ENCODE data around the gene OR4A15.
A peak's percentile ranks its signal among the peaks of the same experiment; 100 is the strongest.

OR4A15 gene

DNA sequence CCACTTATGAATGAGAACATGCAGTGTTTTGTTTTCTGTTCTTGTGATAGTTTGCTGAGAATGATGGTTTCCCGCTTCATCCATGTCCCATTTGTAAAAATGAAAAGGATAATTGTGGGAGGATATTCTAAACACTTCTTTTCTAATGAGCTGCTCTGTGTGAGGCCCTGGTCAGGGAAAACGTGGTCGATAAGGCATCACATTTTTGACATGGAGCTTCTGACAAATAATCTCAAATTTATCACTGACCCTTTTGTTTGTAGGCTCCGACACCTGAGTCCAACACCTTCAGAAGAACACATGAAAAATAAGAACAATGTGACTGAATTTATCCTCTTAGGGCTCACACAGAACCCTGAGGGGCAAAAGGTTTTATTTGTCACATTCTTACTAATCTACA, at the start of gene OR4A15:
TSS of gene OR4A15 (plus strand) at position 301 of the 400 bp plus-strand sequence. CDS start at position 301, 0 bp downstream.
- no peak for DNase-seq (ENCODE audit: low spot score)

DNA sequence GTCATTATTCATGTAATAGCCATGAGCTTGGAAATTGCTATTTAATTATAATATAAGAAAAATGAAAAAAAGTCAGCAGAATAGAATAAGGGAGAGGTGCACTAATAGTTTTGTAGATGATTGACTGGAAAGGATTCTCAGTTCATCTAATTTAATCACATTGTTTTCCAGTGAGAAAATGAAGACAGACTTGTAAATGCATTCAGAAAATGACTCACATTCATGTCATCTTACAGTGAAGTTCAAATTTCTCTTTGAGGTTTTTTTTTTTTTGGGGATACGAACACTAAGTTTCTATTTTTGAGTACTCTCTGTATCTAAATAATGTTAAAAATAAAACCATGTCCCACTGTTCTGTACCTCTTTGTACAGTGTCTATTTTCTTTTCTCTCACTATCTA, 43.3 kb upstream of the OR4A15 start:
- peak; percentile 24 for DNase-seq (ENCODE audit: low spot score)

DNA sequence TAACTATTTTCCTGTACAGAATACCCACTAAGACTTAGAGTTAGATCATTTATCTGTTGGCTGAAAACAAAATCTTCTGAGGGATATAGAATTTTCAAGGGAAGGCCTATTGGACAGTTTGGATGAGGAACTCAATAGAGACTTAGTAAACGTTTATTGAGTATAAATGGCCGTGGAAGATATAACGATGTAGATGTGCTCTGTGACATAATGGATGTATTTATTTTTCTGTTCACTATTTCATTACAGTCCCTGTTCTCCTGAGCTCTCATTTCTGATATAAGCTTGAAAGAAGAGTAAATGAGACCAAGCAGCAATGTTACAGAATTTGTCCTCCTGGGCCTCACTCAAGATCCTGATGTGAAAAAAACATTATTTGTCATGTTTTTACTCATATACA, 24.9 kb upstream of the OR4A15 start, which contains the start of gene OR4A16:
TSS of gene OR4A16 (plus strand) at position 301 of the 400 bp plus-strand sequence. CDS start at position 301, 0 bp downstream.
- no peak for DNase-seq (ENCODE audit: low spot score)

DNA sequence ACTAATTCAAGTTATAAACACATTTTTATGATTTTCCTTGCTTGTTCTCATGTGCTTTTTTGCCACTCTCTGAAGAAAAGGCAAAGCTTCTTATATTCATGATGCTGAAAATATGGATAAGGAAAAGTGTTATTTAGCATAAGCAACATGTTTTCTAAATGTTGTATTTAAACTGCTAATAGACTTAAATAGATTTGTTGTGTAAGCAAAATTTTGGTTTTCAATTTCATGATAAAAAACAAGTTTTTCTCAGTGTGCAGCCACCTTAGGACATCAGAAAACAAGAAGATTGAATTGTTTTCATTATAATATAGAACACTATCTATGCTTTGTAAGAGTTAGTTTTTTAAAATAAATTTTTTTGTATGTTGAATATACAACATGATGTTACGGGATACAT, 22.5 kb upstream of the OR4A15 start:
- no peak for DNase-seq (ENCODE audit: low spot score)

DNA sequence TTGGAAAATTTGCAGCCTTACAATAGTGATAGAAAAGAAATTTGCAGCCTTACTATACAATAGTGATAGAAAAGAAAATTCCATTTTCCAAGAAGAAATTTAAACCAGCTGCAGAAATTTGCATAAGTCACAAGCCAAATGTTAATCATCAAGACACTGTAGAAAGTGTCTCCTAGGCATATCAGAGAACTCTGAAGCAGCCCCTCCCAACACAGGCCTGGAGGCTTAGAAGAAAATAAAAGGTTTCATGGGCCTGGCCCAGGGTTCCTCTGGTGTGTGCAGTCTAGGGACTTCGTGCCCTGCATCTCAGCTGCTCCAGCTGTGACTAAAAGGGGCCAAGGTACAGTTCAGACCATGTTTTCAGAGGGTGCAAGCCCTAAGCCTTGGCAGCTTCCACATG, 18.7 kb upstream of the OR4A15 start:
- no peak for DNase-seq (ENCODE audit: low spot score)

DNA sequence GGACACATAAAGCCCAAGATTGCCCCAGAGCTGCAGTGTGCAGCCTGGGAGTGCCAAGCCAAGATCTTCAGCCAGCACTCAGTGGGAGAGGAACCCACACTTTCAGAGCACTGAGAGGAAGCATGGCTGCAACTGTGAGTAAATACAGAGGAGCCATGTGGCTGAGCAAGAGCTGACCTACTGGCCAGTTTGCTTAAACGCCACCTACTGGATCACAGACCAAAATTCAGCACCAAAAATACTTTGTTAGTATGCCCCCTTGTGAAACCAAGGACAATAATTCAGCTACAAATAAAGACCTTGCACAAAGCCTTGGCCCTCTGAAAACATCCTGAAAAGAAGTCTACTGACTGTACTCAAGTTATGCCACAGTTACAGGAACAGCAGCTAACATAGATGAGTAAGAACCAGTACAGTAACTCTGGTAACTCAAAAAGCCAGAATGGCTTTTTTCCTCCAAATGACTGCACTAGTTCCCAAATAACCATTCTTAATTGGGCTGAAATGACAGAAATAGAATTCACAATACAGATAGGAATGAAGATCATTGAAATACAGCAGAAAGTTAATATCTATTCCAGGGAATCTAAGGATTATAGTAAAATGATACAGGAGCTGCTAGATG, 10.1 kb upstream of the OR4A15 start:
- DNase-seq (ENCODE audit: low spot score), result peak; percentile 14

DNA sequence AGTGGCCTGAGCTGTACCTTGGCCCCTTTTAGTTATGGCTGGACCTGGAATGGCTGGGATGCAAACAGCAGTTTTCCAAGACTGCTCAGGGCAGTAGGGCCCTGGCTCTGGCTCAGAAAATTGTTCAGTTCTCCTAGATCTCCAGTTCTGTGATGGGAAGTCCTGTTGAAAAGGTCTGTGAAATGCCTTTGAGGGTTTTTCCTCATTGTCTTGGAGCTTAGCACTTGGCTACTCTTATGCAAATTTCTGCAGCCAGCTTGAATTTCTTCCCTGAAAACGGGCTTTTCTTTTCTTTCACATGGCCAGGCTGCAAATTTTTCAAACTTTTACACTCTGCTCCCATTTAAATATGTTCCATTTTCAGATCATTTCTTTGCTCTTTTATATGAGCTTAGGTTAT, 33.2 kb downstream of the OR4A15 start:
- DNase-seq (ENCODE audit: low spot score), result no peak

All from RKO (cell line).